ENCODE data around the gene TM9SF1.

- TF ChIP-seq POLR2A (IDR thresholded peaks at IDR 0.05): no peak
- TF ChIP-seq CTCF (IDR thresholded peaks at IDR 0.05): no peak
- no peak for TF ChIP-seq POLR2AphosphoS5 (IDR thresholded peaks at IDR 0.05; ENCODE audit: insufficient read depth in 1 of 2, low read depth in 1 of 2)
These were observed 49.4 kb downstream of the TM9SF1 start for GRCh38 chr14:24145690-24146452.
